KBM-7 (cell line): ENCODE measurements around the gene PEX19.

Experiments used
- DNase-seq: peaks from one replicate; pipeline ENCODE4 v3.0.0-alpha.2; 2015
- in situ Hi-C: fragments of 300-500 bp; cut with MboI; formaldehyde crosslinking; loops from 2 replicates; pipeline ENCODE4 v1.14.3; 2020; ENCODE audit warnings: low sequenced_read_pairs, low pct_unique_long_range_greater_than_20kb, mixed read lengths

PEX19 gene

DNA sequence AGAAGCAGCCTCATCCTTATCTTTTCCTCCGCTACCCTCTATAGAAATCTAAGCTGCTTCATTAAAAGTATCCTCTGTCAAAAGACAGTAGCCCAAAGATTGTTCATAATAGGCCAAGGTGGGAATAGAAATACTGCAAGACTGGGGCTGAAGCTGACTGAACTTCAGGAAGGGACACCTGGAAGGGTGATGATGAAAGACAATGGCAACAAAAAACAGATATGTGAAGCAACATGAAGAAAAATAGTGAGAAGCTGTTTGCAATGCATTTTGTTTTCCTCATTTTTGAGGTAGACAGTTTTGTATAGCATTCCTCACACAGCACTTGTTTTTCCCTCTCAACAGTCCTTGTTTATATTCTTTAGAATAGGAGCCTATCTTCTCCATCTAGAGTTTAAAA, 39.5 kb downstream of the PEX19 start:
- in situ Hi-C loops, result no loop called here
- no peak for DNase-seq

GRCh38 chr1:160244209-160244608, 40.7 kb downstream of the PEX19 start:
- no peak for DNase-seq
- in situ Hi-C loops, result no loop called here

DNA sequence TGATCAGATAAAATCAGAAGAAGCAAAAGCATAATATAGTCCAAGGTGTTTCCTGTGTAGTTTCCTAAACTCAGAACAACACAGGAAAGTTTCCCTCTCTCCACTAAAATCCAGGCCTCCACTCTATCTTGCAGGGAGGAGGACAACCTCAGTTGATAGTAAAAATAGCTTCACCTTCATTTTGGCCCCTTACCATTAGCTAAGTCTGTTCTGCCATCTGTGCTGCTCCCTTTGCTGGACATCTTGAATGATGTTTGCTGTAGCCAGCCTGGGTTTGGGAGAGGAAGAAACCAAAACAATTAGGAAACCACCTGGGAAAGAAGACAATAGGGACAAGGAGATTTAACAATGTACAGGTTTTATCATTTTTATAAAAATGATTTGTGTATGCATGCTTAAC, 41.2 kb downstream of the PEX19 start:
- no peak for DNase-seq
- in situ Hi-C loops, result no loop called here

- no peak for DNase-seq
- in situ Hi-C loops, result no loop called here
Observed at GRCh38 chr1:160239582-160240299, 45.2 kb downstream of the PEX19 start.

- no peak for DNase-seq
- in situ Hi-C loops, result no loop called here
Observed at GRCh38 chr1:160238408-160238807, 46.5 kb downstream of the PEX19 start.

DNA sequence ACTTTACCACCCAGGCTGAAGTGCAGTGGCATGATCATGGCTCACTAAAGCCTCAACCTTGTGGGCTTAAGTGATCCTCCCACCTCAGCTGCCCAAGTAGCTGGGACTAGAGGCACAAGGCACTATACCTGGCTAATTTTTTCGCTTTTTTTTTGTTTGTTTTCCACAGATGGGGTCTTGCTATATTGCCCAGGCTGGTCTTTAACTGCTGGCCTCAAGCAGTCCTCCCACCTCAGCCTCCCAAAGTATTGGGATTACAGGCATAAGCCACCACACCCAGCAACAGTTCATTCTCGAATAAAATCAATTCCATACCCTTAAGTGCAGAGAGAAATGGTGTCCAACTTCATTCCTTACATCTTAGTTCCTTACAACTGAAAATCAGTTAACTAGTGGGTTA, 47.4 kb downstream of the PEX19 start:
- DNase-seq, result no peak

GRCh38 chr1:160236806-160237205, 48.1 kb downstream of the PEX19 start:
- DNase-seq, result no peak
- in situ Hi-C loops, result no loop called here

More for the DNA sequence above, 47.4 kb downstream of the PEX19 start:
- in situ Hi-C loops, result no loop called here

GRCh38 chr1:160232911-160233310, 52.0 kb downstream of the PEX19 start:
- in situ Hi-C loops, result no loop called here
- no peak for DNase-seq

- no peak for DNase-seq
- in situ Hi-C loops, result no loop called here
Observed at GRCh38 chr1:160228431-160228830, 56.5 kb downstream of the PEX19 start.

- in situ Hi-C loops, result no loop called here
- no peak for DNase-seq
Observed at GRCh38 chr1:160227561-160227960, 57.4 kb downstream of the PEX19 start.

- no peak for DNase-seq
- in situ Hi-C loops, result no loop called here
Observed at GRCh38 chr1:160227034-160227433, 57.9 kb downstream of the PEX19 start.
